ENCODE measurements around the gene PHAF1. TPM values are rescaled to one million over a fixed set of nuclear protein-coding genes. Genes with fewer than 3 reads are reported as not detected.

The PHAF1 gene
- total RNA-seq, 4 donors from 2014 or later, result 23.3 to 63.4 (median 48.9) TPM

GRCh38 chr16:67192781-67193361 lies 83.1 kb downstream of the PHAF1 start:
- Histone ChIP-seq H3K27me3 (no peaks in the 10 kb centered on the region), H3K9me3 (no peaks in the 10 kb centered on the region), H3K4me3 (peak overlapping the region; percentile 92 to 99 (median 94)), H3K36me3 (peaks cover 3 to 42% of the 10 kb centered on the region in 2 donors), H3K4me1 (peaks cover 22 to 31% of the 10 kb centered on the region in 2 donors), H3K27ac (peak overlapping the region; percentile 81 to 90 (median 86))
- ATAC-seq, result no peak
- in situ Hi-C loops (cut with MboI; ENCODE audit: low sequenced_read_pairs in 4 of 4), result no loop called here
- no peak for DNase-seq
- no peak for TF ChIP-seq CTCF (IDR thresholded peaks at IDR 0.05 in 4 of 5, conservative IDR thresholded peaks at IDR 0.05 in 1 of 5)
- no peak for TF ChIP-seq POLR2A (IDR thresholded peaks at IDR 0.05)
- intact Hi-C loops (cut with DNase I; ENCODE audit: low total_unique reads), result loop anchor here (1.0 kb wide), 1 partner anchor 34 kb away; the partner anchor contains the start of gene TMEM208

- Histone ChIP-seq H3K36me3 (peaks cover 3 to 42% of the 10 kb centered on the region in 2 donors), H3K4me1 (peaks cover 22 to 38% of the 10 kb centered on the region in 2 donors), H3K9me3 (no peaks in the 10 kb centered on the region), H3K27ac (peak overlapping the region in 1 of 4 donors; percentile 88), H3K27me3 (no peaks in the 10 kb centered on the region), H3K4me3 (peak overlapping the region in 3 of 4 donors; percentile 92 to 95 (median 93))
- ATAC-seq (no peak), DNase-seq (no peak)
- TF ChIP-seq CTCF (IDR thresholded peaks at IDR 0.05 in 4 of 5, conservative IDR thresholded peaks at IDR 0.05 in 1 of 5) (no peak), POLR2A (IDR thresholded peaks at IDR 0.05) (no peak)
- intact Hi-C loops (cut with DNase I; ENCODE audit: low total_unique reads), result no loop called here
- in situ Hi-C loops (cut with MboI; ENCODE audit: low sequenced_read_pairs in 4 of 4), result no loop called here
Observed at GRCh38 chr16:67193536-67193935, 83.8 kb downstream of the PHAF1 start.

- ATAC-seq (no peak), DNase-seq (no peak)
- in situ Hi-C loops (cut with MboI; ENCODE audit: low sequenced_read_pairs in 4 of 4) (no loop called here), intact Hi-C loops (cut with DNase I; ENCODE audit: low total_unique reads) (no loop called here)
- H3K9me3 ChIP-seq, result no peaks in the 10 kb centered on the region
- H3K4me3 ChIP-seq, result no peak overlapping the region
- H3K27ac ChIP-seq, result no peak overlapping the region
- peaks cover 22 to 39% of the 10 kb centered on the region in 2 donors for H3K4me1 ChIP-seq
- TF ChIP-seq CTCF (IDR thresholded peaks at IDR 0.05 in 4 of 5, conservative IDR thresholded peaks at IDR 0.05 in 1 of 5), result no peak
- TF ChIP-seq POLR2A (IDR thresholded peaks at IDR 0.05), result no peak
- peaks cover 3 to 42% of the 10 kb centered on the region in 2 donors for H3K36me3 ChIP-seq
- H3K27me3 ChIP-seq, result no peaks in the 10 kb centered on the region
Observed at GRCh38 chr16:67194260-67194659, 84.5 kb downstream of the PHAF1 start.

- Histone ChIP-seq H3K27me3 (no peaks in the 10 kb centered on the region), H3K27ac (no peak overlapping the region), H3K4me1 (peaks cover 22 to 36% of the 10 kb centered on the region in 2 donors), H3K9me3 (no peaks in the 10 kb centered on the region), H3K36me3 (peaks cover 3 to 42% of the 10 kb centered on the region in 2 donors), H3K4me3 (no peak overlapping the region)
- TF ChIP-seq CTCF (IDR thresholded peaks at IDR 0.05 in 4 of 5, conservative IDR thresholded peaks at IDR 0.05 in 1 of 5) (no peak), POLR2A (IDR thresholded peaks at IDR 0.05) (no peak)
- no peak for DNase-seq
- intact Hi-C loops (cut with DNase I; ENCODE audit: low total_unique reads) (no loop called here), in situ Hi-C loops (cut with MboI; ENCODE audit: low sequenced_read_pairs in 4 of 4) (no loop called here)
- no peak for ATAC-seq
Observed at GRCh38 chr16:67195676-67196075, 85.9 kb downstream of the PHAF1 start.

All from gastrocnemius medialis (tissue), 4 donors.